A549 (cell line): ENCODE measurements around the gene RPS6KA3. TPM values are rescaled to one million over a fixed set of nuclear protein-coding genes. Genes with fewer than 3 reads are reported as not detected.

Experiments used
- ATAC-seq, 2 experiments: fragments of 200-7000 bp in 1 of 2; fragments of >200 bp in 1 of 2; cut with Nextera tagmentation in 1 of 2; cut with Tn5 transposase in 1 of 2; 3 replicates each; pipeline versions ENCODE4 v1.8.0 to v1.9.1; 2018 to 2020; ENCODE audit warnings: mild to moderate bottlenecking in 1 of 2, moderate library complexity in 1 of 2
- CTCF ChIA-PET: fragments of 300-600 bp; sonication (Branson Sonifier 250); formaldehyde crosslinking; extraction: SDS; loops from one replicate; lab custom pipeline; 2021; ENCODE audit warnings: antibody characterized with exemption, inconsistent platforms; lab: Yijun Ruan, JAX
- POLR2A ChIA-PET: fragments of 350-600 bp; formaldehyde crosslinking; extraction: SDS; loops from one replicate; lab custom pipeline; 2021; ENCODE audit warnings: antibody characterized with exemption, inconsistent platforms; lab: Yijun Ruan, JAX
- DNase-seq, 2 experiments: peaks; one replicate each; pipeline versions ENCODE4 v3.0.0 to v3.0.0-alpha.2; 2011 to 2016; ENCODE audit warnings: low read depth in 1 of 2, low spot score in 1 of 2
- FAIRE-seq: peaks from 2 replicates; lab custom pipeline; 2011; peaks lifted over from hg19 to GRCh38; lab: Jason Lieb, UNC
- H3K27ac ChIP-seq, 2 experiments: fragments of >200 bp; sonication (Bioruptor Twin); formaldehyde crosslinking; 3 replicates each; pipeline ENCODE4 v1.5.1; 2016 to 2017
- H3K4me1 ChIP-seq: fragments of >200 bp; sonication (Bioruptor Twin); formaldehyde crosslinking; 3 replicates; pipeline ENCODE4 v1.6.1; 2016
- H3K4me2 ChIP-seq: fragments of >200 bp; sonication (Bioruptor Twin); formaldehyde crosslinking; 3 replicates; pipeline ENCODE4 v1.6.1; 2016
- H3K4me3 ChIP-seq: fragments of >200 bp; sonication (Bioruptor Twin); formaldehyde crosslinking; 3 replicates; pipeline ENCODE4 v1.5.1; 2016
- H3K9me3 ChIP-seq: fragments of >200 bp; sonication (Bioruptor Twin); formaldehyde crosslinking; 3 replicates; pipeline ENCODE4 v1.6.1; 2016
- ATOH8 ChIP-seq: fragments of 250-450 bp; sonication (Bioruptor Pico); IDR thresholded peaks from 2 replicates; pipeline ENCODE4 v1.5.0; 2020; ENCODE audit warnings: low read depth, mild to moderate bottlenecking, moderate library complexity
- CBX8 ChIP-seq: fragments of 200-600 bp; sonication (generic); IDR thresholded peaks from 2 replicates; pipeline ENCODE4 v1.6.1; 2016
- CHD2 ChIP-seq: fragments of 150-350 bp; IDR thresholded peaks from 2 replicates; pipeline ENCODE4 v1.6.1; 2014; ENCODE audit warnings: low read length; ENCODE audit not compliant: partially characterized antibody
- CTCF ChIP-seq: fragments of >200 bp; sonication (Bioruptor Twin); formaldehyde crosslinking; IDR thresholded peaks from 3 replicates; pipeline ENCODE4 v1.5.1; 2016
- ELK1 ChIP-seq: fragments of 150-350 bp; IDR thresholded peaks from 2 replicates; pipeline ENCODE4 v1.6.1; 2014; ENCODE audit warnings: low read depth, mild to moderate bottlenecking, low read length
- FOSL2 ChIP-seq, 2 experiments: fragments of 450-650 bp in 1 of 2; fragments of >200 bp in 1 of 2; sonication (Bioruptor Twin) in 1 of 2; formaldehyde crosslinking; IDR thresholded peaks; 2 replicates each; pipeline versions ENCODE4 v1.5.0 to v1.6.1; 2016 to 2020; ENCODE audit warnings: mild to moderate bottlenecking in 1 of 2, moderate library complexity in 1 of 2
- FOXS1 ChIP-seq: fragments of 250-450 bp; sonication (Bioruptor Pico); IDR thresholded peaks from 2 replicates; pipeline ENCODE4 v1.5.0; 2020; ENCODE audit warnings: mild to moderate bottlenecking, moderate library complexity
- GATA3 ChIP-seq: IDR thresholded peaks from 2 replicates; pipeline ENCODE4 v1.6.1; 2012; ENCODE audit warnings: borderline replicate concordance
- HES2 ChIP-seq: fragments of >200 bp; sonication (Bioruptor Twin); formaldehyde crosslinking; IDR thresholded peaks from 2 replicates; pipeline ENCODE4 v1.6.1; 2016
- HOXB5 ChIP-seq: fragments of 250-450 bp; sonication (Bioruptor Pico); IDR thresholded peaks from 2 replicates; pipeline ENCODE4 v1.5.0; 2020; ENCODE audit warnings: mild to moderate bottlenecking, moderate library complexity
- MAX ChIP-seq: IDR thresholded peaks from 2 replicates; pipeline ENCODE4 v1.6.1; 2012
- MAZ ChIP-seq: fragments of 150-350 bp; IDR thresholded peaks from 2 replicates; pipeline ENCODE4 v1.6.1; 2014; ENCODE audit warnings: antibody characterized with exemption, low read depth, low read length, borderline replicate concordance
- NPAS2 ChIP-seq: fragments of 250-450 bp; sonication (Bioruptor Pico); IDR thresholded peaks from 2 replicates; pipeline ENCODE4 v1.8.0; 2022; ENCODE audit warnings: mild to moderate bottlenecking, moderate library complexity, borderline replicate concordance
- PBX3 ChIP-seq: IDR thresholded peaks from 2 replicates; pipeline ENCODE4 v1.6.1; 2012
- RAD21 ChIP-seq, 2 experiments: fragments of >200 bp in 1 of 2; sonication (Bioruptor Twin) in 1 of 2; formaldehyde crosslinking in 1 of 2; IDR thresholded peaks in 1 of 2; conservative IDR thresholded peaks in 1 of 2; 2 replicates in 1 of 2; 3 replicates in 1 of 2; pipeline ENCODE4 v1.6.1; 2012 to 2018; ENCODE audit warnings: inconsistent platforms in 1 of 2
- RARB ChIP-seq: fragments of 250-450 bp; sonication (Bioruptor Pico); IDR thresholded peaks from 2 replicates; pipeline ENCODE4 v1.8.0; 2021; ENCODE audit warnings: mild to moderate bottlenecking, moderate library complexity
- RFX5 ChIP-seq: fragments of 450-650 bp; IDR thresholded peaks from 2 replicates; pipeline ENCODE4 v1.7.1; 2014; ENCODE audit warnings: antibody characterized with exemption, mild to moderate bottlenecking, moderate library complexity
- USF2 ChIP-seq: fragments of 450-650 bp; IDR thresholded peaks from 2 replicates; pipeline ENCODE4 v1.6.1; 2014; ENCODE audit warnings: antibody characterized with exemption
- ZC3H11A ChIP-seq: fragments of 450-650 bp; IDR thresholded peaks from 2 replicates; pipeline ENCODE4 v1.6.1; 2014; ENCODE audit warnings: antibody characterized with exemption, mild to moderate bottlenecking
- ZFP36 ChIP-seq: fragments of 450-650 bp; IDR thresholded peaks from 2 replicates; pipeline ENCODE4 v1.6.1; 2014; ENCODE audit warnings: borderline replicate concordance; ENCODE audit not compliant: partially characterized antibody
- WGBS: methylation state at CpG from one replicate; pipeline ENCODE4 v1.1.6; 2017; ENCODE audit errors: missing lambda C conversion rate; 5-methylcytosine and 5-hydroxymethylcytosine counted together
- polyA plus RNA-seq, 4 experiments: library from polyadenylated mRNA; depleted of rRNA in 3 of 4; stranded (reverse); fragments of >200 nt; fragmentation: RNase III in 1 of 4; extraction: RNeasy Plus Mini Kit Qiagen cat#74134 plus additional on column Dnase treatment in 1 of 4; gene quantifications; 2 replicates in 3 of 4; 3 replicates in 1 of 4; pipeline ENCODE4 v1.2.3, GENCODE V29; 2011 to 2017

RPS6KA3 gene
- polyA plus RNA-seq, 2 of the 4 experiments (the other 2 are of a cell fraction), result 41.1 to 117 TPM

- Histone ChIP-seq H3K4me2 (peak overlapping the region; percentile 82), H3K4me1 (peaks cover 40% of the 10 kb centered on the region), H3K4me3 (peak overlapping the region; percentile 99), H3K9me3 (no peaks in the 10 kb centered on the region), H3K27ac (no peak overlapping the region)
- 22% methylated on average over 2 of the region's 2 CpGs for WGBS
- TF ChIP-seq ZC3H11A (no peak), CTCF (no peak), GATA3 (no peak)
- FAIRE-seq (no peak), DNase-seq (no peak), ATAC-seq (no peak)
- ChIA-PET CTCF (interaction anchor here (2.0 kb wide), 1 partner anchor 235 kb away, joined by 5 read pairs; no protein-coding TSS in a partner anchor), POLR2A (no interaction called here)
Observed at GRCh38 chrX:20139966-20140365, 126.7 kb downstream of the RPS6KA3 start.

- FAIRE-seq, result no peak
- no peak for TF ChIP-seq CBX8
- no peak for TF ChIP-seq NPAS2 (CRISPR knock-in tag)
- TF ChIP-seq RAD21 (conservative IDR thresholded peaks at IDR 0.05 in 1 of 2, IDR thresholded peaks at IDR 0.05 in 1 of 2), result no peak
- no peak for TF ChIP-seq ZFP36
- TF ChIP-seq ATOH8 (CRISPR knock-in tag), result no peak
- no peak for TF ChIP-seq ELK1
- CTCF ChIA-PET, result interaction anchor here (1.2 kb wide), 1 partner anchor 68 kb away, joined by 4 read pairs; no protein-coding TSS in a partner anchor
- DNase-seq, result no peak
- POLR2A ChIA-PET, result no interaction called here
- H3K27ac ChIP-seq, result no peak overlapping the region
- no peaks in the 10 kb centered on the region for H3K9me3 ChIP-seq
- WGBS, result 83% methylated on average over 5 of the region's 5 CpGs
- no peak for ATAC-seq
- no peak overlapping the region for H3K4me3 ChIP-seq
- H3K4me2 ChIP-seq, result no peak overlapping the region
- peaks cover 34% of the 10 kb centered on the region for H3K4me1 ChIP-seq
Observed at GRCh38 chrX:20135944-20136343, 130.8 kb downstream of the RPS6KA3 start.

- CTCF ChIA-PET, result interaction anchor here (0.5 to 1.5 kb wide), 3 partner anchors 35 to 319 kb away, joined by 3 to 4 read pairs (median 3); no protein-coding TSS in a partner anchor
- Histone ChIP-seq H3K4me1 (peaks cover 36% of the 10 kb centered on the region), H3K9me3 (no peaks in the 10 kb centered on the region), H3K4me2 (no peak overlapping the region), H3K27ac (no peak overlapping the region), H3K4me3 (no peak overlapping the region)
- DNase-seq (no peak), ATAC-seq (no peak), FAIRE-seq (no peak)
- no peak for TF ChIP-seq CHD2
- no peak for TF ChIP-seq RFX5
- no peak for TF ChIP-seq ZC3H11A
- no peak for TF ChIP-seq PBX3
- WGBS, result 95% methylated on average over 1 of the region's 1 CpG
- POLR2A ChIA-PET, result interaction anchor here (1.7 kb wide), 1 partner anchor 9 kb away, joined by 7 read pairs; the partner anchor contains the start of gene EIF1AX
Observed at GRCh38 chrX:20132666-20133065, 134.0 kb downstream of the RPS6KA3 start.

- WGBS, result 98% methylated on average over 1 of the region's 1 CpG
- Histone ChIP-seq H3K9me3 (no peaks in the 10 kb centered on the region), H3K4me2 (no peak overlapping the region), H3K27ac (no peak overlapping the region), H3K4me1 (peaks cover 25% of the 10 kb centered on the region; the same call in 2 of the 3 replicates), H3K4me3 (no peak overlapping the region)
- FAIRE-seq (no peak), DNase-seq (no peak), ATAC-seq (no peak)
- no peak for TF ChIP-seq USF2
- TF ChIP-seq RARB, result no peak
- TF ChIP-seq MAX, result no peak
- no peak for TF ChIP-seq HOXB5
- TF ChIP-seq FOSL2 (IDR thresholded peaks at IDR 0.05), result no peak
- TF ChIP-seq FOSL2 (CRISPR knock-in tag; IDR thresholded peaks at IDR 0.05), result no peak
- no peak for TF ChIP-seq HES2
- TF ChIP-seq FOXS1, result no peak
- TF ChIP-seq MAZ, result no peak
- ChIA-PET POLR2A (no interaction called here), CTCF (no interaction called here)
Observed at GRCh38 chrX:20130357-20130756, 136.4 kb downstream of the RPS6KA3 start.
